Ovary (tissue), 9 donors: ENCODE measurements around the gene ADCY10. TPM values are rescaled to one million over a fixed set of nuclear protein-coding genes. Genes with fewer than 3 reads are reported as not detected.
"Not testable (repeated sequence)": the region's sequence is repeated elsewhere in the genome, so short reads cannot be mapped to it uniquely, and the experiment has no call there.

ENCODE experiments used
- DNase-seq, 5 donors: peaks; one replicate each; pipeline ENCODE4 v3.0.0-alpha.2; 2019 to 2020
- H3K27ac ChIP-seq, 2 donors: fragments of 200-600 bp; one replicate each; pipeline versions ENCODE4 v1.5.1 to v1.8.0; 2019 to 2022
- H3K27me3 ChIP-seq: fragments of 200-600 bp; one replicate; pipeline ENCODE4 v1.8.0; 2022
- H3K36me3 ChIP-seq: fragments of 200-600 bp; sonication (generic); one replicate; pipeline ENCODE4 v1.5.1; 2019
- H3K4me1 ChIP-seq: one replicate; pipeline ENCODE4 v1.8.1; 2013; ENCODE audit warnings: mild to moderate bottlenecking, moderate library complexity; ENCODE audit not compliant: insufficient read depth
- H3K4me3 ChIP-seq: fragments of 200-600 bp; sonication (generic); one replicate; pipeline ENCODE4 v1.5.1; 2017
- H3K9me3 ChIP-seq, 2 donors: fragments of 200-600 bp in 1 of 2; sonication (generic) in 1 of 2; one replicate each; pipeline versions ENCODE4 v1.5.1 to v1.8.1; 2013 to 2019; ENCODE audit warnings: mild to moderate bottlenecking in 1 of 2, moderate library complexity in 1 of 2
- CTCF ChIP-seq, 3 donors: fragments of 450-650 bp in 2 of 3; fragments of 200-600 bp in 1 of 3; IDR thresholded peaks; one replicate each; pipeline versions ENCODE4 v1.5.1 to v1.8.0; 2016 to 2022; ENCODE audit warnings: antibody characterized with exemption in 3 of 3, mild to moderate bottlenecking in 1 of 3
- EP300 ChIP-seq: sonication (generic); formaldehyde crosslinking; IDR thresholded peaks from one replicate; pipeline ENCODE4 v1.6.1; 2017; ENCODE audit warnings: antibody characterized with exemption
- POLR2A ChIP-seq: fragments of 450-650 bp; IDR thresholded peaks from one replicate; pipeline ENCODE4 v1.6.1; 2017; ENCODE audit warnings: antibody characterized with exemption, mild to moderate bottlenecking, moderate library complexity
- WGBS, 3 donors: extraction: QIAGEN DNeasy Blood & Tissue Kit in 1 of 3; methylation state at CpG; one replicate each; pipeline versions ENCODE4 v1.1.5 to v1.1.7; 2013 to 2017; 5-methylcytosine and 5-hydroxymethylcytosine counted together
- intact Hi-C, 4 donors: fragments of 100-400 bp; cut with DNase I; formaldehyde crosslinking; loops; one replicate each; pipeline versions ENCODE4 v1.11.0 to v1.15.1; 2022 to 2023
- polyA plus RNA-seq, 2 donors: library from polyadenylated mRNA; stranded (reverse); fragments of 200-250 nt in 1 of 2; fragments of 350-450 nt in 1 of 2; fragmentation: Illumina TruSeq in 1 of 2; extraction: RNeasy Lipid Tissue Mini Kit (QIAGEN cat#74804) in 1 of 2; gene quantifications; one replicate each; pipeline ENCODE4 v1.2.3, GENCODE V29; 2013 to 2014
- total RNA-seq, 7 donors: library from RNA; depleted of rRNA in 2 of 7; stranded (reverse); fragments of >200 nt in 2 of 7; fragmentation: NEBNext Ultra II Directional in 3 of 7; extraction: Animal tissue kit (Norgen Biotek cat#: 25700) in 3 of 7; gene quantifications; one replicate each; pipeline versions ENCODE4 v1.1.0 to v1.2.4, GENCODE V29; 2016 to 2023
- donor health status: DM: no; HTN: no; CAD: no; lungs with moderate emphysema.
- donor health status: DM: no; HTN: no; CAD: no.
- donor health status: Bipolar disorder and iron deficiency.
- donor health status: DM: yes; HTN: yes; CAD: no.
- donor health status: DM: no; HTN: no; CAD: no.
- donor health status: DM: yes; HTN: yes; CAD: no.

Gene ADCY10
- total and polyA plus RNA-seq, 9 donors: 0.05 to 0.23 (median 0.08) TPM; not detected in 3

GRCh38 chr1:167935216-167936067 is 21.5 kb upstream of the ADCY10 start:
- intact Hi-C loops: loop anchor here in 2 of 4 donors (5.0 kb wide), 2 partner anchors 218 to 223 kb away; no protein-coding TSS in a partner anchor
- no peaks in the 10 kb centered on the region for H3K27me3 ChIP-seq
- H3K4me3 ChIP-seq: peak overlapping the region; percentile 97
- TF ChIP-seq EP300 (peak; percentile 5), CTCF (IDR thresholded peaks at IDR 0.05) (no peak), POLR2A (peak; percentile 86)
- H3K9me3 ChIP-seq: no peaks in the 10 kb centered on the region
- peak in 4 of 5 donors; percentile 24 to 43 (median 39) for DNase-seq
- 0% methylated on average over 44 to 45 of the region's 45 CpGs for WGBS, 3 donors
- peaks cover 2% of the 10 kb centered on the region for H3K4me1 ChIP-seq
- peak overlapping the region; percentile 76 to 86 for H3K27ac ChIP-seq
- no peaks in the 10 kb centered on the region for H3K36me3 ChIP-seq

- Histone ChIP-seq H3K4me3 (peak overlapping the region; percentile 97), H3K27me3 (no peaks in the 10 kb centered on the region), H3K9me3 (no peaks in the 10 kb centered on the region), H3K36me3 (no peaks in the 10 kb centered on the region), H3K27ac (peak overlapping the region in 1 of 2 donors; percentile 86), H3K4me1 (peaks cover 2% of the 10 kb centered on the region)
- intact Hi-C loops: loop anchor here in 2 of 4 donors (5.0 kb wide), 2 partner anchors 217 to 222 kb away; no protein-coding TSS in a partner anchor
- TF ChIP-seq EP300: no peak
- TF ChIP-seq POLR2A: no peak
- no peak for TF ChIP-seq CTCF (IDR thresholded peaks at IDR 0.05)
- no peak for DNase-seq
- 7 to 9% (median 8%) methylated on average over 4 of the region's 4 CpGs for WGBS, 3 donors
Observed at GRCh38 chr1:167934426-167935215, 20.7 kb upstream of the ADCY10 start.

GRCh38 chr1:167933788-167934187 is 19.9 kb upstream of the ADCY10 start:
- H3K27ac ChIP-seq: peak overlapping the region in 1 of 2 donors; percentile 86
- no peaks in the 10 kb centered on the region for H3K27me3 ChIP-seq
- no peaks in the 10 kb centered on the region for H3K36me3 ChIP-seq
- H3K4me1 ChIP-seq: no peaks in the 10 kb centered on the region
- intact Hi-C loops: no loop called here
- 26 to 35% (median 29%) methylated on average over 4 of the region's 4 CpGs for WGBS, 3 donors
- TF ChIP-seq CTCF (IDR thresholded peaks at IDR 0.05) (no peak), EP300 (no peak), POLR2A (no peak)
- no peaks in the 10 kb centered on the region for H3K9me3 ChIP-seq
- no peak for DNase-seq
- no peak overlapping the region for H3K4me3 ChIP-seq

GRCh38 chr1:167929725-167930124 is 15.8 kb upstream of the ADCY10 start:
- H3K4me1 ChIP-seq: no peaks in the 10 kb centered on the region
- TF ChIP-seq CTCF (IDR thresholded peaks at IDR 0.05) (no peak), EP300 (no peak), POLR2A (no peak)
- no peaks in the 10 kb centered on the region for H3K9me3 ChIP-seq
- no peaks in the 10 kb centered on the region for H3K36me3 ChIP-seq
- no peaks in the 10 kb centered on the region for H3K27me3 ChIP-seq
- WGBS, 3 donors: 76 to 82% (median 82%) methylated on average over 1 of the region's 1 CpG
- no peak overlapping the region for H3K27ac ChIP-seq
- intact Hi-C loops: no loop called here
- H3K4me3 ChIP-seq: no peak overlapping the region
- no peak for DNase-seq

GRCh38 chr1:167928919-167929318 is 15.0 kb upstream of the ADCY10 start:
- intact Hi-C loops, H3K4me1 ChIP-seq, H3K27ac ChIP-seq, H3K27me3 ChIP-seq, H3K9me3 ChIP-seq, H3K36me3 ChIP-seq, DNase-seq, H3K4me3 ChIP-seq: not testable (repeated sequence)
- 94 to 96% (median 95%) methylated on average over 9 of the region's 9 CpGs for WGBS, 3 donors
